Vagina (tissue), 2 donors: ENCODE data around the gene TMEM169. TPM values are rescaled to one million over a fixed set of nuclear protein-coding genes. Genes with fewer than 3 reads are reported as not detected.

ENCODE experiments used
- DNase-seq, 2 donors: peaks; one replicate each; pipeline ENCODE4 v3.0.0-alpha.2; 2017; ENCODE audit errors: extremely low spot score in 2 of 2
- H3K27ac ChIP-seq: fragments of 200-600 bp; sonication (generic); one replicate; pipeline ENCODE4 v1.5.1; 2019
- H3K27me3 ChIP-seq: fragments of 200-600 bp; sonication (generic); one replicate; pipeline ENCODE4 v1.5.1; 2019
- H3K36me3 ChIP-seq, 2 donors: fragments of 200-600 bp; sonication (generic); one replicate each; pipeline ENCODE4 v1.5.1; 2017 to 2019
- H3K4me1 ChIP-seq: fragments of 200-600 bp; sonication (generic); one replicate; pipeline ENCODE4 v1.5.1; 2019
- H3K4me3 ChIP-seq, 2 donors: fragments of 200-600 bp; sonication (generic); 1 replicate in 1 of 2; 2 replicates in 1 of 2; pipeline ENCODE4 v1.5.1; 2016 to 2019
- H3K9me3 ChIP-seq: fragments of 200-600 bp; sonication (generic); one replicate; pipeline ENCODE4 v1.5.1; 2019
- POLR2A ChIP-seq, 2 donors: fragments of 450-650 bp; IDR thresholded peaks; one replicate each; pipeline ENCODE4 v1.6.1; 2017; ENCODE audit warnings: antibody characterized with exemption in 2 of 2, mild to moderate bottlenecking in 2 of 2, moderate library complexity in 2 of 2
- POLR2AphosphoS5 ChIP-seq, 2 donors: sonication (generic); formaldehyde crosslinking; IDR thresholded peaks; one replicate each; pipeline ENCODE4 v1.9.0; 2017; ENCODE audit warnings: antibody characterized with exemption in 2 of 2, mild to moderate bottlenecking in 2 of 2, low read depth in 1 of 2; ENCODE audit not compliant: insufficient read depth in 1 of 2
- intact Hi-C: fragments of 100-400 bp; cut with DNase I; formaldehyde crosslinking; loops from one replicate; pipeline ENCODE4 v1.15.1; 2023
- total RNA-seq: library from RNA; depleted of rRNA; stranded (reverse); fragments of >200 nt; gene quantifications from one replicate; pipeline ENCODE4 v1.2.3, GENCODE V29; 2016
- TF ChIP-seq, protein P1 (sequence below), 3 experiments: fragments of 450-650 bp in 2 of 3; fragments of 200-600 bp in 1 of 3; sonication (generic) in 1 of 3; IDR thresholded peaks; one replicate each; pipeline ENCODE4 v1.5.1; 2017 to 2019; ENCODE audit warnings: antibody characterized with exemption in 3 of 3, mild to moderate bottlenecking in 2 of 3, moderate library complexity in 2 of 3

TMEM169 gene
- total RNA-seq, 1 donor from 2014 or later, result not detected

DNA sequence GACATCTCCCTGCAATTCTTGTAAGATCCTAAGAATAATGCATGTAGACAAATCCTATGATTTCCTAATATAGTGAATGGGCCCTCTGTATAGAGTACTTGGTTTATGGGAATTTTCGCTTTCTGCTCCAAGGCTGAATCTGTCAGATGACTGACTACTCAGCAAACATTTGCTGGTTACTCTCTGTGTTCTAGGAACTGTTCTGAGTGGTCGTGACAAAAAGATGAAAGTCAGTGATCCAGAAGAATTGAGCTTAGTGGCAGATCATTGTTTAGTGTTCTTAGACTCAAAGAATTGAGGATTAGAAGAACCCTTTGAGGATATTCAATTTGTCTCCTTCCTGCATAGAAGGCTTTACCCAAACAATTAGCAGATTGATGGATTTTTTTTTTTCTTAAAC, 37.4 kb downstream of the TMEM169 start:
- no peak for DNase-seq
- no peak overlapping the region for H3K27ac ChIP-seq
- H3K9me3 ChIP-seq, result no peaks in the 10 kb centered on the region
- peaks cover 0 to 61% of the 10 kb centered on the region in 2 donors for H3K36me3 ChIP-seq
- TF ChIP-seq, protein P1, sequence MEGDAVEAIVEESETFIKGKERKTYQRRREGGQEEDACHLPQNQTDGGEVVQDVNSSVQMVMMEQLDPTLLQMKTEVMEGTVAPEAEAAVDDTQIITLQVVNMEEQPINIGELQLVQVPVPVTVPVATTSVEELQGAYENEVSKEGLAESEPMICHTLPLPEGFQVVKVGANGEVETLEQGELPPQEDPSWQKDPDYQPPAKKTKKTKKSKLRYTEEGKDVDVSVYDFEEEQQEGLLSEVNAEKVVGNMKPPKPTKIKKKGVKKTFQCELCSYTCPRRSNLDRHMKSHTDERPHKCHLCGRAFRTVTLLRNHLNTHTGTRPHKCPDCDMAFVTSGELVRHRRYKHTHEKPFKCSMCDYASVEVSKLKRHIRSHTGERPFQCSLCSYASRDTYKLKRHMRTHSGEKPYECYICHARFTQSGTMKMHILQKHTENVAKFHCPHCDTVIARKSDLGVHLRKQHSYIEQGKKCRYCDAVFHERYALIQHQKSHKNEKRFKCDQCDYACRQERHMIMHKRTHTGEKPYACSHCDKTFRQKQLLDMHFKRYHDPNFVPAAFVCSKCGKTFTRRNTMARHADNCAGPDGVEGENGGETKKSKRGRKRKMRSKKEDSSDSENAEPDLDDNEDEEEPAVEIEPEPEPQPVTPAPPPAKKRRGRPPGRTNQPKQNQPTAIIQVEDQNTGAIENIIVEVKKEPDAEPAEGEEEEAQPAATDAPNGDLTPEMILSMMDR (IDR thresholded peaks at IDR 0.05), result no peak
- TF ChIP-seq POLR2A (IDR thresholded peaks at IDR 0.05) (no peak), POLR2AphosphoS5 (IDR thresholded peaks at IDR 0.05; ENCODE audit: insufficient read depth in 1 of 2, low read depth in 1 of 2) (no peak)
- intact Hi-C loops, result no loop called here
- no peaks in the 10 kb centered on the region for H3K27me3 ChIP-seq
- peaks cover 47% of the 10 kb centered on the region for H3K4me1 ChIP-seq
- H3K4me3 ChIP-seq, result no peak overlapping the region

DNA sequence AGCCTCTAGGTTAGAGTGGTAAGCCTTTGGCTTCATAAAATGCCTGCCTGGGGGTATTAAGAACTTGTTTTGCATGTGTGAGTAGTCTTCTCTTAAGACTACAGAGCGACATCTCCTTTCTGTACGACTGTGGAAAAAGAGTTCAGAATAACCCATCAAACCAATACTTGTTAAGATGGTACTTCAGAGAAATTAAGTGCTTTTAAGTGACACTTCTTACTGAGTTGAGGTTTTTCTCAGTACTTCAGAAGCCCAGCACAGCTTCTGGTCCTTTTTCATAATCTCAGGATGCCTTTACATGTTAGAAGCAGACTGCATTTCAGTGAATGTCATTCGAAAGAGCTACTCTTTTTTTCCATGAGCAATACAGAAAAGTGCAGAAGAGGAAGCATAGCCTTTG, 38.3 kb downstream of the TMEM169 start:
- no peak overlapping the region for H3K4me3 ChIP-seq
- peaks cover 42% of the 10 kb centered on the region for H3K4me1 ChIP-seq
- peaks cover 0 to 70% of the 10 kb centered on the region in 2 donors for H3K36me3 ChIP-seq
- DNase-seq, result no peak
- intact Hi-C loops, result no loop called here
- no peak overlapping the region for H3K27ac ChIP-seq
- no peaks in the 10 kb centered on the region for H3K9me3 ChIP-seq
- no peaks in the 10 kb centered on the region for H3K27me3 ChIP-seq
- TF ChIP-seq, protein P1 (IDR thresholded peaks at IDR 0.05), result no peak
- no peak for TF ChIP-seq POLR2A (IDR thresholded peaks at IDR 0.05)
- no peak for TF ChIP-seq POLR2AphosphoS5 (IDR thresholded peaks at IDR 0.05; ENCODE audit: insufficient read depth in 1 of 2, low read depth in 1 of 2)

DNA sequence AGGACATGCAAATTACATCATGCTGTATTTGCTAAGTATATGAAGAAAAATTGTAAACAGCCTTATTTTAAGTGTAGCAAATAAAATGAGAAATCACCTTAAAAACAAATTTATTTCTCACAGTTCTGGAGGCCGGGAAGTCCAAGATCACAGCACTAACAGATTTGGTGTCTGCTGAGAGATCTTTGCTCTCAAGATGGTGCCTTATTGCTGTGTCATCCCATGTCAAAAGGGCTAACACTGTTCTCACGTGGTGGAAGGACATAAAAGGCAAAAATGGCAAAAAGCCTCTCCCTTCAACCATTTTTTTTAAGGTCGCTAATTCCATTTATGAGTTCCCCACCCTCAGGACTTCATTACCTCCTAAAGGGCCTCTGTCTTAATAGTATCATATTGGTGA, 39.5 kb downstream of the TMEM169 start:
- DNase-seq, result no peak
- Histone ChIP-seq H3K4me3 (no peak overlapping the region), H3K36me3 (peaks cover 0 to 82% of the 10 kb centered on the region in 2 donors), H3K27me3 (no peaks in the 10 kb centered on the region), H3K27ac (no peak overlapping the region), H3K9me3 (no peaks in the 10 kb centered on the region), H3K4me1 (peaks cover 31% of the 10 kb centered on the region)
- intact Hi-C loops, result no loop called here
- TF ChIP-seq POLR2AphosphoS5 (IDR thresholded peaks at IDR 0.05; ENCODE audit: insufficient read depth in 1 of 2, low read depth in 1 of 2), result no peak
- TF ChIP-seq POLR2A (IDR thresholded peaks at IDR 0.05), result no peak
- TF ChIP-seq, protein P1 (IDR thresholded peaks at IDR 0.05), result no peak

DNA sequence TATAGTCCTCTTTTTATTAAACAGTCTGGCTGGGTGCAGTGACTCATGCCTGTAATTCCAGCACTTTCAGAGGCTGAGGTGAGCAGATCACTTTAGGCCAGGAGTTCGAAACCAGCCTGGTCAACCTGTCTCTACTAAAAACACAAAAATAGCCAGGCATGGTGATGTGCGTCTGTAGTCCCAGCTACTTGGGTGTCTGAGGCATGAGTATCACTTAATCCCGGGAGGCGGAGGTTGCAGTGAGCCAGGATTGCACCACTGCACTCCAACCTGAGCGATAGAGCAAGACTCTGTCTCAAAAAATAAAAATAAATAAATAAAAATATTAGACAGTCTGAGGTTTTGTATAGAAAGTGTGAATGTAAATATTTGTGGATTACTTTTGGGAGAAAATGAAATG, 45.2 kb downstream of the TMEM169 start:
- intact Hi-C loops, result no loop called here
- Histone ChIP-seq H3K4me3 (no peak overlapping the region), H3K27me3 (no peaks in the 10 kb centered on the region), H3K27ac (no peak overlapping the region), H3K9me3 (no peaks in the 10 kb centered on the region), H3K36me3 (peaks cover 0 to 97% of the 10 kb centered on the region in 2 donors), H3K4me1 (no peaks in the 10 kb centered on the region)
- no peak for DNase-seq
- TF ChIP-seq POLR2AphosphoS5 (IDR thresholded peaks at IDR 0.05; ENCODE audit: insufficient read depth in 1 of 2, low read depth in 1 of 2) (no peak), POLR2A (IDR thresholded peaks at IDR 0.05) (no peak)
- TF ChIP-seq, protein P1 (IDR thresholded peaks at IDR 0.05), result no peak

- intact Hi-C loops, result no loop called here
- H3K36me3 ChIP-seq, result peaks cover 0 to 97% of the 10 kb centered on the region in 2 donors
- H3K27me3 ChIP-seq, result no peaks in the 10 kb centered on the region
- H3K4me1 ChIP-seq, result no peaks in the 10 kb centered on the region
- no peak for DNase-seq
- no peak overlapping the region for H3K27ac ChIP-seq
- TF ChIP-seq POLR2AphosphoS5 (IDR thresholded peaks at IDR 0.05; ENCODE audit: insufficient read depth in 1 of 2, low read depth in 1 of 2) (no peak), POLR2A (IDR thresholded peaks at IDR 0.05) (no peak)
- TF ChIP-seq, protein P1 (IDR thresholded peaks at IDR 0.05), result no peak
- no peaks in the 10 kb centered on the region for H3K9me3 ChIP-seq
- no peak overlapping the region for H3K4me3 ChIP-seq
These were observed 48.7 kb downstream of the TMEM169 start for GRCh38 chr2:216130346-216130971.
